Smooth muscle cell (in vitro differentiated cells): ENCODE data around the gene NBPF9. TPM values are rescaled to one million over a fixed set of nuclear protein-coding genes. Genes with fewer than 3 reads are reported as not detected.
"Not testable (repeated sequence)": the region's sequence is repeated elsewhere in the genome, so short reads cannot be mapped to it uniquely, and the experiment has no call there.

Experiments
- DNase-seq: peaks from one replicate; lab custom pipeline; 2025; ENCODE audit not compliant: unreplicated experiment; lab: John Stamatoyannopoulos, UW
- H2AFZ ChIP-seq: fragments of 200-600 bp; sonication (generic); 2 replicates; pipeline ENCODE4 v1.6.0; 2016; ENCODE audit warnings: antibody characterized with exemption, low read depth, mild to moderate bottlenecking
- H3F3A ChIP-seq: fragments of 200-600 bp; sonication (generic); 2 replicates; pipeline ENCODE4 v1.6.0; 2017; ENCODE audit warnings: antibody characterized with exemption, low read depth
- H3K27ac ChIP-seq: fragments of 200-600 bp; sonication (generic); 2 replicates; pipeline ENCODE4 v1.5.1; 2016; ENCODE audit warnings: low read depth, mild to moderate bottlenecking
- H3K27me3 ChIP-seq: fragments of 200-600 bp; sonication (generic); 2 replicates; pipeline ENCODE4 v1.6.1; 2016; ENCODE audit warnings: low read depth, mild to moderate bottlenecking
- H3K36me3 ChIP-seq: fragments of 200-600 bp; sonication (generic); 2 replicates; pipeline ENCODE4 v1.5.1; 2016; ENCODE audit warnings: low read depth
- H3K4me1 ChIP-seq: fragments of 200-600 bp; sonication (generic); 2 replicates; pipeline ENCODE4 v1.5.1; 2016; ENCODE audit warnings: low read depth
- H3K4me2 ChIP-seq: fragments of 200-600 bp; sonication (generic); 2 replicates; pipeline ENCODE4 v1.6.0; 2016; ENCODE audit warnings: mild to moderate bottlenecking
- H3K4me3 ChIP-seq: fragments of 200-600 bp; sonication (generic); 2 replicates; pipeline ENCODE4 v1.5.1; 2016; ENCODE audit warnings: mild to moderate bottlenecking
- H3K79me2 ChIP-seq: fragments of 200-600 bp; sonication (generic); 2 replicates; pipeline ENCODE4 v1.6.0; 2016; ENCODE audit warnings: low read depth, mild to moderate bottlenecking
- H3K9ac ChIP-seq: fragments of 200-600 bp; sonication (generic); 2 replicates; pipeline ENCODE4 v1.6.0; 2016; ENCODE audit warnings: low read depth
- H3K9me3 ChIP-seq: fragments of 200-600 bp; sonication (generic); replicated peaks from 2 replicates; pipeline ENCODE4 v1.5.1; 2016; ENCODE audit warnings: low read depth
- H4K20me1 ChIP-seq: fragments of 200-600 bp; sonication (generic); 2 replicates; pipeline ENCODE4 v1.6.0; 2016; ENCODE audit warnings: low read depth
- WGBS: methylation state at CpG from one replicate; pipeline ENCODE4 v1.1.7; 2016; ENCODE audit warnings: low lambda C conversion rate; 5-methylcytosine and 5-hydroxymethylcytosine counted together
- polyA plus RNA-seq: library from polyadenylated mRNA; unstranded; fragments of >200 nt; fragmentation: Nextera tagmentation; extraction: Ambion mirVana; gene quantifications from 2 replicates; pipeline ENCODE4 v1.2.1, GENCODE V29; 2016
- total RNA-seq: library from RNA; depleted of rRNA; stranded (reverse); fragments of >200 nt; gene quantifications from 2 replicates; pipeline ENCODE4 v1.2.3, GENCODE V29; 2014

NBPF9 gene
- total RNA-seq (10.7 and 13.0 TPM in 2 replicates), polyA plus RNA-seq (10.3 and 12.5 TPM in 2 replicates)

- DNase-seq: peak; percentile 5
- H3K79me2 ChIP-seq, H3K9ac ChIP-seq, H3K36me3 ChIP-seq, H3K27me3 ChIP-seq, H3K4me1 ChIP-seq, H4K20me1 ChIP-seq, H3K9me3 ChIP-seq, H3F3A ChIP-seq: not testable (repeated sequence)
- Histone ChIP-seq H3K4me3 (peak within 1 kb of the TSS; percentile 68), H3K27ac (peak within 1 kb of the TSS; percentile 44), H2AFZ (peak within 1 kb of the TSS; percentile 43), H3K4me2 (peak within 1 kb of the TSS; percentile 79)
- under 1% methylated on average over 41 of the region's 85 CpGs for WGBS
These were observed at the start of gene NBPF9 for GRCh38 chr1:149103109-149104081. TSS of gene NBPF9 (minus strand) at chr1:149103551. CDS start at chr1:149082139, 21,412 bp downstream.

GRCh38 chr1:149149909-149150308 is 46.6 kb upstream of the NBPF9 start:
- H3F3A ChIP-seq, H3K4me2 ChIP-seq, DNase-seq, H3K4me1 ChIP-seq, H3K9me3 ChIP-seq, H3K27ac ChIP-seq, H3K9ac ChIP-seq, H3K79me2 ChIP-seq, H3K27me3 ChIP-seq, H2AFZ ChIP-seq, H3K36me3 ChIP-seq, H4K20me1 ChIP-seq, H3K4me3 ChIP-seq: not testable (repeated sequence)
- over 99% methylated on average over 4 of the region's 4 CpGs for WGBS

GRCh38 chr1:149137585-149137984 is 34.2 kb upstream of the NBPF9 start:
- H3K36me3 ChIP-seq, H3K27me3 ChIP-seq, H3K27ac ChIP-seq, H3K9me3 ChIP-seq, H3K4me2 ChIP-seq, DNase-seq, H3K4me3 ChIP-seq, H2AFZ ChIP-seq, H3K9ac ChIP-seq, H3K79me2 ChIP-seq, H4K20me1 ChIP-seq, H3F3A ChIP-seq, H3K4me1 ChIP-seq: not testable (repeated sequence)
- 86% methylated on average over 2 of the region's 2 CpGs for WGBS

GRCh38 chr1:149130938-149131337 is 27.6 kb upstream of the NBPF9 start:
- 89% methylated on average over 7 of the region's 7 CpGs for WGBS
- H2AFZ ChIP-seq, H3K79me2 ChIP-seq, H3F3A ChIP-seq, H3K4me1 ChIP-seq, H3K36me3 ChIP-seq, H3K9ac ChIP-seq, DNase-seq, H3K27ac ChIP-seq, H3K27me3 ChIP-seq, H3K4me2 ChIP-seq, H3K9me3 ChIP-seq, H4K20me1 ChIP-seq, H3K4me3 ChIP-seq: not testable (repeated sequence)

GRCh38 chr1:149129245-149129644 is 25.9 kb upstream of the NBPF9 start:
- not testable (repeated sequence) for H3K9ac ChIP-seq, DNase-seq, H3K27ac ChIP-seq, H3K4me2 ChIP-seq, H4K20me1 ChIP-seq, H3F3A ChIP-seq, H3K27me3 ChIP-seq, H3K4me3 ChIP-seq, H3K79me2 ChIP-seq, H3K9me3 ChIP-seq, H3K4me1 ChIP-seq, H2AFZ ChIP-seq, H3K36me3 ChIP-seq
- WGBS: no CpG with 5 or more reads among the region's 17 CpGs

- not testable (repeated sequence) for H3K4me2 ChIP-seq, H3F3A ChIP-seq, H3K4me3 ChIP-seq, H3K4me1 ChIP-seq, H3K79me2 ChIP-seq, H2AFZ ChIP-seq, DNase-seq, H4K20me1 ChIP-seq, H3K27me3 ChIP-seq, H3K9ac ChIP-seq, H3K27ac ChIP-seq, H3K36me3 ChIP-seq, H3K9me3 ChIP-seq
- 87% methylated on average over 6 of the region's 6 CpGs for WGBS
These were observed 23.3 kb upstream of the NBPF9 start for GRCh38 chr1:149126555-149127145.

GRCh38 chr1:149123948-149124926 is 20.9 kb upstream of the NBPF9 start:
- H3K9ac ChIP-seq, H3K79me2 ChIP-seq, H3K27me3 ChIP-seq, H2AFZ ChIP-seq, H4K20me1 ChIP-seq, H3K9me3 ChIP-seq, H3K4me3 ChIP-seq, H3K27ac ChIP-seq, H3K36me3 ChIP-seq, H3K4me1 ChIP-seq, DNase-seq, H3F3A ChIP-seq: not testable (repeated sequence)
- WGBS: 9% methylated on average over 11 of the region's 15 CpGs
- H3K4me2 ChIP-seq: peak overlapping the region; percentile 67

GRCh38 chr1:149112828-149113227 is 9.5 kb upstream of the NBPF9 start:
- not testable (repeated sequence) for H3F3A ChIP-seq, H3K27me3 ChIP-seq, H3K4me2 ChIP-seq, H2AFZ ChIP-seq, H3K27ac ChIP-seq, H3K9me3 ChIP-seq, H3K4me3 ChIP-seq, H3K79me2 ChIP-seq, H3K9ac ChIP-seq, H3K36me3 ChIP-seq, H4K20me1 ChIP-seq, DNase-seq, H3K4me1 ChIP-seq
- 90% methylated on average over 1 of the region's 3 CpGs for WGBS
